Neural cell (in vitro differentiated cells): Measurements from ENCODE around the gene HOMER2. TPM values are rescaled to one million over a fixed set of nuclear protein-coding genes. Genes with fewer than 3 reads are reported as not detected.

Experiments used
- H2AFZ ChIP-seq: fragments of 200-600, 300-800 bp; sonication (generic), shearing (Covaris generic); 2 replicates; pipeline ENCODE4 v1.6.0; 2014; ENCODE audit warnings: low read depth, mild to moderate bottlenecking, antibody characterized with exemption, low read length, moderate library complexity
- H3F3A ChIP-seq: fragments of 200-600 bp; shearing (Covaris generic); 2 replicates; pipeline ENCODE4 v1.6.1; 2016; ENCODE audit warnings: mild to moderate bottlenecking, moderate library complexity, mixed read lengths, antibody characterized with exemption, low read length; ENCODE audit not compliant: insufficient read depth, poor library complexity, severe bottlenecking
- H3K27ac ChIP-seq: fragments of 200-600, 300-800 bp; sonication (generic), shearing (Covaris generic); 2 replicates; pipeline ENCODE4 v1.5.1; 2014; ENCODE audit warnings: mild to moderate bottlenecking, low read length, moderate library complexity
- H3K27me3 ChIP-seq: fragments of 300-800, 200-600 bp; sonication (generic), shearing (Covaris generic); 2 replicates; pipeline ENCODE4 v1.6.0; 2014; ENCODE audit warnings: mild to moderate bottlenecking, low read depth, low read length, moderate library complexity; ENCODE audit not compliant: insufficient read depth
- H3K36me3 ChIP-seq: fragments of 300-800, 200-600 bp; sonication (generic), shearing (Covaris generic); 2 replicates; pipeline ENCODE4 v1.5.1; 2014; ENCODE audit warnings: mild to moderate bottlenecking, antibody characterized with exemption, low read length, moderate library complexity; ENCODE audit not compliant: insufficient read depth
- H3K4me2 ChIP-seq: fragments of 300-800, 200-600 bp; sonication (generic), shearing (Covaris generic); 2 replicates; pipeline ENCODE4 v1.6.0; 2014; ENCODE audit warnings: mild to moderate bottlenecking, low read length
- H3K4me3 ChIP-seq: fragments of 300-800, 200-600 bp; sonication (generic), shearing (Covaris generic); 2 replicates; pipeline ENCODE4 v1.5.1; 2014; ENCODE audit warnings: mild to moderate bottlenecking, low read length, moderate library complexity
- H3K79me2 ChIP-seq: fragments of 200-600 bp; shearing (Covaris generic); replicated peaks from 2 replicates; pipeline ENCODE4 v1.6.0; 2014; ENCODE audit warnings: mild to moderate bottlenecking, low read length, moderate library complexity; ENCODE audit not compliant: insufficient read depth
- H3K9ac ChIP-seq: fragments of 300-800, 200-600 bp; sonication (generic), shearing (Covaris generic); 2 replicates; pipeline ENCODE4 v1.6.1; 2016; ENCODE audit warnings: mild to moderate bottlenecking, low read length, mixed read lengths
- H3K9me2 ChIP-seq: fragments of 200-600 bp; shearing (Covaris generic); 2 replicates; pipeline ENCODE4 v1.6.1; 2016; ENCODE audit warnings: mild to moderate bottlenecking, low read length, mixed read lengths; ENCODE audit not compliant: insufficient read depth
- H3K9me3 ChIP-seq: fragments of 200-600, 300-800 bp; sonication (generic), shearing (Covaris generic); 2 replicates; pipeline ENCODE4 v1.6.1; 2016; ENCODE audit warnings: mild to moderate bottlenecking, mixed run types, low read length, moderate library complexity, mixed read lengths
- H4K20me1 ChIP-seq: fragments of 200-600 bp; shearing (Covaris generic); 2 replicates; pipeline ENCODE4 v1.6.1; 2016; ENCODE audit warnings: mild to moderate bottlenecking, mixed run types; ENCODE audit not compliant: insufficient read depth
- CTCF ChIP-seq: fragments of 450-650 bp; IDR thresholded peaks from 2 replicates; pipeline ENCODE4 v1.5.1; 2014; ENCODE audit warnings: antibody characterized with exemption, mild to moderate bottlenecking, moderate library complexity; ENCODE audit not compliant: poor library complexity, severe bottlenecking
- EP300 ChIP-seq: fragments of 450-650 bp; conservative IDR thresholded peaks from 2 replicates; pipeline ENCODE4 v1.6.1; 2014; ENCODE audit warnings: antibody characterized with exemption, mild to moderate bottlenecking, moderate library complexity; ENCODE audit not compliant: poor library complexity, severe bottlenecking
- EZH2 ChIP-seq: fragments of 200-600, 300-800 bp; shearing (Covaris generic), sonication (generic); IDR thresholded peaks from 2 replicates; pipeline ENCODE4 v1.6.1; 2014; ENCODE audit warnings: antibody characterized with exemption, low read length, borderline replicate concordance, mild to moderate bottlenecking; ENCODE audit not compliant: insufficient read depth, poor library complexity, severe bottlenecking
- MXI1 ChIP-seq: fragments of 450-650 bp; conservative IDR thresholded peaks from 2 replicates; pipeline ENCODE4 v1.6.1; 2014; ENCODE audit warnings: antibody characterized with exemption, mild to moderate bottlenecking; ENCODE audit not compliant: poor library complexity, severe bottlenecking
- POLR2AphosphoS5 ChIP-seq: IDR thresholded peaks from 2 replicates; pipeline ENCODE4 v1.6.1; 2012
- RAD21 ChIP-seq: fragments of 450-650 bp; conservative IDR thresholded peaks from 2 replicates; pipeline ENCODE4 v1.6.1; 2014; ENCODE audit warnings: antibody characterized with exemption, mild to moderate bottlenecking, moderate library complexity
- REST ChIP-seq: IDR thresholded peaks from 2 replicates; pipeline ENCODE4 v1.6.1; 2012; ENCODE audit warnings: borderline replicate concordance
- SMC3 ChIP-seq: fragments of 450-650 bp; conservative IDR thresholded peaks from 2 replicates; pipeline ENCODE4 v1.6.1; 2014; ENCODE audit warnings: antibody characterized with exemption, mild to moderate bottlenecking, moderate library complexity; ENCODE audit not compliant: poor library complexity
- TAF1 ChIP-seq: IDR thresholded peaks from 2 replicates; pipeline ENCODE4 v1.6.1; 2012; ENCODE audit warnings: low read depth
- polyA plus RNA-seq: library from polyadenylated mRNA; depleted of rRNA; stranded (reverse); fragments of >200 nt; gene quantifications from 2 replicates; pipeline ENCODE4 v1.2.3, GENCODE V29; 2014

HOMER2 gene
- polyA plus RNA-seq, 1 donor from 2014 or later, result 21.7 TPM

GRCh38 chr15:82898961-82899360, 53.6 kb downstream of the HOMER2 start:
- Histone ChIP-seq H3K27me3 (no peaks in the 10 kb centered on the region), H3F3A (no peaks in the 10 kb centered on the region), H4K20me1 (no peaks in the 10 kb centered on the region), H3K4me2 (no peak overlapping the region), H3K9me3 (no peaks in the 10 kb centered on the region), H3K9ac (no peak overlapping the region), H3K79me2 (no peaks in the 10 kb centered on the region), H3K27ac (peak overlapping the region; percentile 49), H3K36me3 (no peaks in the 10 kb centered on the region), H3K4me3 (no peak overlapping the region), H3K9me2 (no peaks in the 10 kb centered on the region), H2AFZ (no peak overlapping the region)
- TF ChIP-seq RAD21, result no peak
- no peak for TF ChIP-seq EP300
- TF ChIP-seq REST, result no peak
- TF ChIP-seq CTCF, result no peak
- no peak for TF ChIP-seq EZH2
- TF ChIP-seq POLR2AphosphoS5, result no peak
- no peak for TF ChIP-seq TAF1
- no peak for TF ChIP-seq SMC3
- TF ChIP-seq MXI1, result no peak

GRCh38 chr15:82895983-82896382, 56.5 kb downstream of the HOMER2 start:
- no peak overlapping the region for H3K4me3 ChIP-seq
- H3K4me2 ChIP-seq, result no peak overlapping the region
- TF ChIP-seq RAD21 (no peak), SMC3 (no peak), REST (no peak), POLR2AphosphoS5 (no peak), TAF1 (no peak), EZH2 (no peak)
- H3K79me2 ChIP-seq, result no peaks in the 10 kb centered on the region
- H3K36me3 ChIP-seq, result no peaks in the 10 kb centered on the region
- H3K9ac ChIP-seq, result no peak overlapping the region
- H2AFZ ChIP-seq, result no peak overlapping the region
- no peaks in the 10 kb centered on the region for H4K20me1 ChIP-seq
- H3K27me3 ChIP-seq, result no peaks in the 10 kb centered on the region
- H3F3A ChIP-seq, result no peaks in the 10 kb centered on the region
- H3K27ac ChIP-seq, result no peak overlapping the region
- H3K9me2 ChIP-seq, result no peaks in the 10 kb centered on the region
- H3K9me3 ChIP-seq, result no peaks in the 10 kb centered on the region
